Suppressor macrophage (primary cell): ENCODE results near the gene SLC7A1.
A peak's percentile ranks its signal among the peaks of the same experiment; 100 is the strongest.

ENCODE experiments used
- DNase-seq, 4 experiments: peaks; one replicate each; pipeline ENCODE4 v3.0.0-alpha.2; 2020 to 2022

The SLC7A1 gene

GRCh38 chr13:29551214-29551613 lies 44.3 kb downstream of the SLC7A1 start:
- no peak for DNase-seq

GRCh38 chr13:29550430-29550988 lies 45.0 kb downstream of the SLC7A1 start:
- no peak for DNase-seq

GRCh38 chr13:29548722-29549121 lies 46.8 kb downstream of the SLC7A1 start:
- DNase-seq = no peak

GRCh38 chr13:29547153-29547552 lies 48.3 kb downstream of the SLC7A1 start:
- no peak for DNase-seq

- no peak for DNase-seq
Measured at GRCh38 chr13:29546662-29547061, 48.8 kb downstream of the SLC7A1 start.

GRCh38 chr13:29545988-29546387 lies 49.5 kb downstream of the SLC7A1 start:
- DNase-seq = no peak

GRCh38 chr13:29543230-29544215 lies 52.0 kb downstream of the SLC7A1 start:
- DNase-seq = peak in 3 of 4 experiments; percentile 6 to 17 (median 15)

- DNase-seq = no peak
Measured at GRCh38 chr13:29542381-29542780, 53.1 kb downstream of the SLC7A1 start.

GRCh38 chr13:29541400-29541799 lies 54.1 kb downstream of the SLC7A1 start:
- DNase-seq = no peak

GRCh38 chr13:29540799-29541198 lies 54.7 kb downstream of the SLC7A1 start:
- DNase-seq = no peak

GRCh38 chr13:29540334-29540733 lies 55.2 kb downstream of the SLC7A1 start:
- no peak for DNase-seq

GRCh38 chr13:29539856-29540255 lies 55.6 kb downstream of the SLC7A1 start:
- no peak for DNase-seq

GRCh38 chr13:29538652-29539040 lies 56.8 kb downstream of the SLC7A1 start:
- DNase-seq = no peak

GRCh38 chr13:29537736-29538651 lies 57.5 kb downstream of the SLC7A1 start:
- DNase-seq = no peak

- no peak for DNase-seq
Measured at GRCh38 chr13:29536853-29537252, 58.6 kb downstream of the SLC7A1 start.

- no peak for DNase-seq
Measured at GRCh38 chr13:29535663-29536655, 59.5 kb downstream of the SLC7A1 start.

GRCh38 chr13:29534083-29534482 lies 61.4 kb downstream of the SLC7A1 start:
- no peak for DNase-seq

GRCh38 chr13:29532821-29533220 lies 62.7 kb downstream of the SLC7A1 start:
- DNase-seq = no peak

- no peak for DNase-seq
Measured at GRCh38 chr13:29532116-29532515, 63.4 kb downstream of the SLC7A1 start.

GRCh38 chr13:29530901-29531300 lies 64.6 kb downstream of the SLC7A1 start:
- DNase-seq = no peak

- DNase-seq = no peak
Measured at GRCh38 chr13:29529754-29530153, 65.7 kb downstream of the SLC7A1 start.

GRCh38 chr13:29527916-29528315 lies 67.6 kb downstream of the SLC7A1 start:
- DNase-seq = no peak
